Mammary epithelial cell (primary cell): ENCODE data around the gene GTPBP4.

Source experiments
- CTCF ChIP-seq, 2 donors: IDR thresholded peaks in 1 of 2; conservative IDR thresholded peaks in 1 of 2; 2 replicates each; pipeline ENCODE4 v1.5.1; 2011 to 2012; ENCODE audit warnings: inconsistent platforms in 2 of 2, low read length in 2 of 2, mild to moderate bottlenecking in 2 of 2, control low read depth in 1 of 2, low read depth in 1 of 2; ENCODE audit not compliant: insufficient read depth in 1 of 2; ENCODE audit errors: extremely low read depth in 1 of 2
- EZH2 ChIP-seq: IDR thresholded peaks from 2 replicates; pipeline ENCODE4 v1.6.1; 2012; ENCODE audit warnings: low read length, inconsistent platforms, borderline replicate concordance

- no peak for TF ChIP-seq CTCF (conservative IDR thresholded peaks at IDR 0.05 in 1 of 2, IDR thresholded peaks at IDR 0.05 in 1 of 2; ENCODE audit: extremely low read depth in 1 of 2, insufficient read depth in 1 of 2, low read depth in 1 of 2, low read length in 2 of 2)
- TF ChIP-seq EZH2 = no peak
Measured at GRCh38 chr10:958856-959255, 29.4 kb upstream of the GTPBP4 start.
